SU-DHL-6 (cell line): ENCODE results near the gene INO80C.

Experiments used
- H2AFZ ChIP-seq: fragments of 200-600 bp; sonication (generic); 2 replicates; pipeline ENCODE4 v1.6.1; 2014; ENCODE audit warnings: low read depth, mild to moderate bottlenecking, moderate library complexity, mixed read lengths, antibody characterized with exemption, low read length; ENCODE audit not compliant: severe bottlenecking
- H3F3A ChIP-seq: fragments of 200-600 bp; shearing (Covaris generic); 2 replicates; pipeline ENCODE4 v1.6.0; 2016; ENCODE audit warnings: antibody characterized with exemption, mild to moderate bottlenecking; ENCODE audit not compliant: insufficient read depth
- H3K27ac ChIP-seq: fragments of 200-600 bp; sonication (generic); 2 replicates; pipeline ENCODE4 v1.5.1; 2016; ENCODE audit warnings: low read depth, mild to moderate bottlenecking, low read length, moderate library complexity, mixed read lengths
- H3K27me3 ChIP-seq: fragments of 200-600 bp; sonication (generic), shearing (Covaris generic); 2 replicates; pipeline ENCODE4 v1.6.0; 2014; ENCODE audit warnings: mild to moderate bottlenecking, low read length
- H3K36me3 ChIP-seq: fragments of 200-600 bp; sonication (generic); 2 replicates; pipeline ENCODE4 v1.6.1; 2014; ENCODE audit warnings: mild to moderate bottlenecking, low read length, mixed read lengths
- H3K4me2 ChIP-seq: fragments of 300-600, 200-600 bp; shearing (Covaris generic), sonication (generic); 2 replicates; pipeline ENCODE4 v1.6.0; 2014; ENCODE audit warnings: low read length, low read depth, mild to moderate bottlenecking; ENCODE audit not compliant: poor library complexity, severe bottlenecking
- H3K4me3 ChIP-seq: fragments of 200-600 bp; sonication (generic); 2 replicates; pipeline ENCODE4 v1.5.1; 2014; ENCODE audit warnings: antibody characterized with exemption, low read length, mild to moderate bottlenecking, mixed read lengths; ENCODE audit not compliant: insufficient read depth, poor library complexity, severe bottlenecking
- H3K79me2 ChIP-seq: fragments of 200-600 bp; sonication (generic); 2 replicates; pipeline ENCODE4 v1.6.1; 2014; ENCODE audit warnings: mild to moderate bottlenecking, low read length, moderate library complexity; ENCODE audit not compliant: insufficient read depth
- H3K9ac ChIP-seq: fragments of 200-600 bp; sonication (generic); 2 replicates; pipeline ENCODE4 v1.7.0; 2014; ENCODE audit warnings: mild to moderate bottlenecking, low read length
- H3K9me2 ChIP-seq: fragments of 200-600 bp; sonication (generic); replicated peaks from 2 replicates; pipeline ENCODE4 v1.6.1; 2014; ENCODE audit warnings: low read length; ENCODE audit not compliant: insufficient read depth
- H3K9me3 ChIP-seq: fragments of 200-600 bp; sonication (generic); 2 replicates; pipeline ENCODE4 v1.6.1; 2014; ENCODE audit warnings: low read length, mixed read lengths; ENCODE audit not compliant: insufficient read depth
- H4K20me1 ChIP-seq: fragments of 200-600 bp; sonication (generic); 2 replicates; pipeline ENCODE4 v1.6.1; 2014; ENCODE audit warnings: low read depth, mild to moderate bottlenecking, antibody characterized with exemption, low read length, moderate library complexity, mixed read lengths
- EZH2phosphoT487 ChIP-seq: fragments of 200-600 bp; sonication (generic), shearing (Covaris generic); conservative IDR thresholded peaks from 2 replicates; pipeline ENCODE4 v1.6.1; 2018; ENCODE audit warnings: mild to moderate bottlenecking, antibody characterized with exemption, low read length, moderate library complexity, mixed read lengths
- TF ChIP-seq, protein P1 (sequence below): fragments of 200-600 bp; sonication (generic); IDR thresholded peaks from one replicate; pipeline ENCODE4 v1.5.1; 2017; ENCODE audit warnings: antibody characterized with exemption, mild to moderate bottlenecking, low read length, moderate library complexity; ENCODE audit not compliant: insufficient read depth, poor library complexity, severe bottlenecking

INO80C gene

DNA sequence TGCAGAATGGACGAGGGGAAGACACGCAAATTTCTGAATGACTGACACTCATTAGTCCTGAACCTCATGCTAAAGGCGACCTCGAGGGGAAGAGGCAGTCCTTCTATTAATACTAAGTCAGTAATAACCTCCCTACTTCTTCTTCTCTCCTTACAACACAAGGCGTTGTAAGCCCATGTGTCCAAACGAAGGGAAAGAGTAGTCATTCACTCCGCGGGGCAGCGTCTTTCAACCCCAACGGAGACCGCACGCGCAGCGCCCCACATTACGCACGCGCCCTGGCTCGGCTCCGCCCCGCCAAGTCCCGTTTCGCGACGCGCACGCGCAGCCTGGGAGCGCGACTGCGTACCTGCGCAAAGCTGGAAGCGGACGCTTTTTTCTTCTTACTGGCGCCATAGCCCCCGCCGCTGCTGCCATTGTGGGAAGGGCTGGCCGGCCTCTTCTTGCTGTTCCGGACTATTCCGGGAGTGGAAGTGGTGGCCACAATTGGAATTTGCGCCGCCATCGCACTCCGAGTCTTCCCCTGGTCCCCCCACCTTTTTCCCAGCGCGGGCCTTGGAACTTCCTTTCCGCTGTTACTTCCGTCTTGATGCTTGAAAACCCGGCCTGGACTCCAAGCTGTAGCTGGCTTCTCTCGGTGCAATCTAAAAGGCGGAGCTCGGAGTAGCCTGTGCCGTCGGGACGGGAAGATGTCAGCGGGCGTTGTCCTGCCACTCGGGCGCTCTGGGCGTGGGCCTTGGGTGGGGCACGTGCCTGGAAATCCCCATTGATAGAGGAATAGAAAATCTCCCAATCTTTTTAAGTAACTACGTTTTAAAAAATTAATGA lies at the start of gene INO80C:
TSS of gene INO80C (minus strand) at position 591 of the 828 bp plus-strand sequence. CDS start at position 505, 86 bp downstream.
- H3F3A ChIP-seq = no peaks in the 10 kb centered on the region
- no peaks in the 10 kb centered on the region for H3K27me3 ChIP-seq
- H2AFZ ChIP-seq = peak within 1 kb of the TSS; percentile 75
- no peaks in the 10 kb centered on the region for H4K20me1 ChIP-seq
- no peak for TF ChIP-seq EZH2phosphoT487
- TF ChIP-seq, protein P1, sequence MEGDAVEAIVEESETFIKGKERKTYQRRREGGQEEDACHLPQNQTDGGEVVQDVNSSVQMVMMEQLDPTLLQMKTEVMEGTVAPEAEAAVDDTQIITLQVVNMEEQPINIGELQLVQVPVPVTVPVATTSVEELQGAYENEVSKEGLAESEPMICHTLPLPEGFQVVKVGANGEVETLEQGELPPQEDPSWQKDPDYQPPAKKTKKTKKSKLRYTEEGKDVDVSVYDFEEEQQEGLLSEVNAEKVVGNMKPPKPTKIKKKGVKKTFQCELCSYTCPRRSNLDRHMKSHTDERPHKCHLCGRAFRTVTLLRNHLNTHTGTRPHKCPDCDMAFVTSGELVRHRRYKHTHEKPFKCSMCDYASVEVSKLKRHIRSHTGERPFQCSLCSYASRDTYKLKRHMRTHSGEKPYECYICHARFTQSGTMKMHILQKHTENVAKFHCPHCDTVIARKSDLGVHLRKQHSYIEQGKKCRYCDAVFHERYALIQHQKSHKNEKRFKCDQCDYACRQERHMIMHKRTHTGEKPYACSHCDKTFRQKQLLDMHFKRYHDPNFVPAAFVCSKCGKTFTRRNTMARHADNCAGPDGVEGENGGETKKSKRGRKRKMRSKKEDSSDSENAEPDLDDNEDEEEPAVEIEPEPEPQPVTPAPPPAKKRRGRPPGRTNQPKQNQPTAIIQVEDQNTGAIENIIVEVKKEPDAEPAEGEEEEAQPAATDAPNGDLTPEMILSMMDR = no peak
- peak within 1 kb of the TSS; percentile 81 for H3K4me3 ChIP-seq
- peak within 1 kb of the TSS; percentile 89 for H3K4me2 ChIP-seq
- peak within 1 kb of the TSS; percentile 73 for H3K27ac ChIP-seq
- H3K9me3 ChIP-seq = no peaks in the 10 kb centered on the region
- peak within 1 kb of the TSS; percentile 72 for H3K9ac ChIP-seq
- no peaks in the 10 kb centered on the region for H3K36me3 ChIP-seq
- no peaks in the 10 kb centered on the region for H3K9me2 ChIP-seq
- H3K79me2 ChIP-seq = peaks cover 47% of the 10 kb centered on the region

DNA sequence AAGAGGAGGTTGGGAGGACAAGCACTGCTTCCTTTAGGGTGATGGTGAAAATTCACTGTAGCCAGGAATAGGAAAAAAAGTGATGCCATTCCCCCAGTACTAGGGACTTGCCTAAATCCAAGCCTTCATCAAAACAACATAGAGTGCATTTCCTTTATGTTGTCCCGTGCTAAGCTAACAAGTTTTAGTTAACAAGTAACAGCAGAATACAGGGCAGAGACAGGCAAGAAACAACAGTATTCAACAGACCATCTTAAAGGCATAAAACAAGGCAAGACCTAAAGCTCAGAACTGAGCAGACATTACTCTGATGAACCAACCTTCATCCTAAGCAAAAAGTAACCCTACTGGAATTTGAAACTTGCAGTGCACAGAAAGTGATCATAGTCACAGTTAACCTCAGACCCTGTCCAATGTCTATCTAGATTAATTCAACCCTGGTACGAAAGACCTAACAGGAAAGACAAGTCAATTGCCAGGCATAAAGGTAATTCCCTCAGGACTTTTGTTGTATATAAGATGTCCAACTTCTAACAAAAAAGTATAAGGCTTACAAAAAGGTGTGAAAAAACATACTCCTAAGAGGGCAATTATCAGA lies 49.3 kb upstream of the INO80C start:
- no peak overlapping the region for H2AFZ ChIP-seq
- no peak for TF ChIP-seq EZH2phosphoT487
- TF ChIP-seq, protein P1 = no peak
- no peaks in the 10 kb centered on the region for H3K9me2 ChIP-seq
- H3K79me2 ChIP-seq = no peaks in the 10 kb centered on the region
- no peak overlapping the region for H3K27ac ChIP-seq
- no peak overlapping the region for H3K4me3 ChIP-seq
- peaks cover 5% of the 10 kb centered on the region; the same call in 1 of the 2 replicates for H3K9me3 ChIP-seq
- H4K20me1 ChIP-seq = no peaks in the 10 kb centered on the region
- no peak overlapping the region for H3K9ac ChIP-seq
- H3K36me3 ChIP-seq = no peaks in the 10 kb centered on the region
- H3K4me2 ChIP-seq = no peak overlapping the region
- H3K27me3 ChIP-seq = no peaks in the 10 kb centered on the region
- H3F3A ChIP-seq = no peaks in the 10 kb centered on the region

DNA sequence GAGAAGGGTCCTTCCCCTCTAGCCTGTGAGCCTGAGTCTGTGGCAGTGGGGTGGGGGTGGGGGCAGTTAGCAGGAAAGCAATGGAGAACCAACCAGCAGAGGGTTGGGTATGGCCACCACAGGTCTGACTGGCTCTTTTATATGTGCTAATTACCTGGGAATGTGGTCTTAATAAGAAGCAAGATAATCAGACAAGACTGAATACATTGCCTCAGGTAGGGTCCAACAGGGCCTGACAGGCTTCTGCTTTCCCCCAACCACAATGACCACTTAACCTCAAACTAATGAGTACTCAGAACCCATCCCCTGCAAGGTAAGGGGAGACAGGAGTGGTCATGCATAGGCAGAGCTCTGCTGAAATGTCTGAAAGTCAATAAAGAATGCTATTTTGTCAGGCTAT lies 44.6 kb upstream of the INO80C start:
- Histone ChIP-seq H2AFZ (no peak overlapping the region), H3K36me3 (no peaks in the 10 kb centered on the region), H3K4me2 (no peak overlapping the region), H4K20me1 (no peaks in the 10 kb centered on the region), H3K27ac (no peak overlapping the region), H3K9me3 (peaks cover 5% of the 10 kb centered on the region; the same call in 1 of the 2 replicates), H3K4me3 (no peak overlapping the region), H3K27me3 (no peaks in the 10 kb centered on the region), H3K9me2 (no peaks in the 10 kb centered on the region), H3F3A (no peaks in the 10 kb centered on the region), H3K79me2 (no peaks in the 10 kb centered on the region), H3K9ac (no peak overlapping the region)
- no peak for TF ChIP-seq EZH2phosphoT487
- TF ChIP-seq, protein P1 = no peak
